LNCAP (cell line): ENCODE data around the gene ZNF225.

ENCODE experiments used
- TF ChIP-seq, protein P1 (sequence below): fragments of 450-650 bp; IDR thresholded peaks from 2 replicates; pipeline ENCODE4 v1.5.1; 2017; ENCODE audit warnings: mild to moderate bottlenecking

The ZNF225 gene

GRCh38 chr19:44113138-44113783 is at the start of gene ZNF225:
Gene ZNF225, plus strand, starts transcription at chr19:44113399. Its CDS starts 2,429 bp downstream, at chr19:44115828.
- TF ChIP-seq, protein P1, sequence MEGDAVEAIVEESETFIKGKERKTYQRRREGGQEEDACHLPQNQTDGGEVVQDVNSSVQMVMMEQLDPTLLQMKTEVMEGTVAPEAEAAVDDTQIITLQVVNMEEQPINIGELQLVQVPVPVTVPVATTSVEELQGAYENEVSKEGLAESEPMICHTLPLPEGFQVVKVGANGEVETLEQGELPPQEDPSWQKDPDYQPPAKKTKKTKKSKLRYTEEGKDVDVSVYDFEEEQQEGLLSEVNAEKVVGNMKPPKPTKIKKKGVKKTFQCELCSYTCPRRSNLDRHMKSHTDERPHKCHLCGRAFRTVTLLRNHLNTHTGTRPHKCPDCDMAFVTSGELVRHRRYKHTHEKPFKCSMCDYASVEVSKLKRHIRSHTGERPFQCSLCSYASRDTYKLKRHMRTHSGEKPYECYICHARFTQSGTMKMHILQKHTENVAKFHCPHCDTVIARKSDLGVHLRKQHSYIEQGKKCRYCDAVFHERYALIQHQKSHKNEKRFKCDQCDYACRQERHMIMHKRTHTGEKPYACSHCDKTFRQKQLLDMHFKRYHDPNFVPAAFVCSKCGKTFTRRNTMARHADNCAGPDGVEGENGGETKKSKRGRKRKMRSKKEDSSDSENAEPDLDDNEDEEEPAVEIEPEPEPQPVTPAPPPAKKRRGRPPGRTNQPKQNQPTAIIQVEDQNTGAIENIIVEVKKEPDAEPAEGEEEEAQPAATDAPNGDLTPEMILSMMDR = no peak

DNA sequence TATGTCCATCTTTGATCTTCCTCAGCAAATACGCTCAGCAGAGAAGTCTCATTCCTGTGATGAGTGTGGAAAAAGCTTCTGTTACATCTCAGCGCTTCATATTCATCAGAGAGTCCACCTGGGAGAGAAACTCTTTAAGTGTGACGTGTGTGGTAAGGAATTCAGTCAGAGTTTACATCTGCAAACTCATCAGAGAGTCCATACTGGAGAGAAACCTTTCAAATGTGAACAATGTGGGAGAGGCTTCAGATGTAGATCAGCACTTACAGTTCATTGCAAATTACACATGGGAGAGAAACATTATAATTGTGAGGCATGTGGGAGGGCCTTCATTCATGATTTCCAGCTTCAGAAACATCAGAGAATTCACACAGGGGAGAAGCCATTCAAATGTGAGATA is 46.9 kb upstream of the ZNF225 start:
- TF ChIP-seq, protein P1 = no peak

DNA sequence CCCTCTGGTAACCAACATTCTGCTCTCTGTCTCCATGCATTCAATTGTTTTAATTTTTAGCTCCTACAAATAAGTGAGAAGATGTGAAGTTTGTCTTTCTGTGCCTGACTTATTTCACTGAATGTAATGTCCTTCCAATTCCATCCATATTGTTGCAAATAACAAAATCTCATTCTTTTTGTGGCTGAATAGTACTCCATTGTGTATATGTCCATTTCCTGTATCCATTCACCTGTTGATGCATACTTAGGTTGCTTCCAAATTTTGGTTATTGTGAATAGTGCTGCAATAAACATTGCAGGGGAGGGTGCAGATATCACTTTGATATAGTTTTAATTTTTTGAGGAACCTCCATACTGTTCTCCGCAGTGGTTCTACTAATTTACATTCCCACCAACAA is 43.8 kb upstream of the ZNF225 start:
- TF ChIP-seq, protein P1 = no peak

- TF ChIP-seq, protein P1 = no peak
Measured at GRCh38 chr19:44071824-44072542, 41.2 kb upstream of the ZNF225 start, which contains the start of gene ZNF284. Gene ZNF284, plus strand, starts transcription at chr19:44072159. Its CDS starts 4,231 bp downstream, at chr19:44076390.

- TF ChIP-seq, protein P1 = peak; percentile 13; the same call in 1 of the 2 replicates
Measured at GRCh38 chr19:44072543-44073401, 40.4 kb upstream of the ZNF225 start.

DNA sequence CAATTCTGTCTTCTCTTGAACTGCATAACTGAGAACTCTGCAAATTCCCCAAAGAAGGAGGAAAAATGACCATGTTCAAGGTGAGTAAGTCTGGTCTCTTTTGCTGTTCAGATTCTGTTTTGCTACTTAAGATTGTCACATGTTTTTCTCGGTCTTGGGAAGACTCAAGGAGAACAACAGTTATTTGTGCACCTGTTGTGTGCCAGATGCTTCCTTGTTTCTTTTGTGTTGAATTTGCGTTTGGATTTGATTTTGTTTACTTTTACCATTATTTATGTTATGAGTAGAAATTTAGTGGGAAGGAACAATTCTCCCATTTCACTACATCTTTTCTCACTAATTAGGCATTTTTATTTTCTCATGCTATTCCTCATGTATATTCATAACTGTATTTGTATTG is 36.9 kb upstream of the ZNF225 start:
- TF ChIP-seq, protein P1 = no peak

GRCh38 chr19:44092108-44092507 is 21.1 kb upstream of the ZNF225 start:
- TF ChIP-seq, protein P1 = no peak
